Trophoblast cell (in vitro differentiated cells and primary cell): ENCODE data around the gene PHF21B.

Experiments
- DNase-seq, 2 donors: peaks; one replicate each; pipeline ENCODE4 v3.0.0-alpha.2; 2016
- H2AFZ ChIP-seq: 2 replicates; pipeline ENCODE4 v1.6.1; 2013; ENCODE audit warnings: low read length, moderate library complexity, mild to moderate bottlenecking; ENCODE audit not compliant: insufficient read depth, poor library complexity
- H2AK5ac ChIP-seq: 2 replicates; pipeline ENCODE4 v1.6.1; 2013; ENCODE audit warnings: mild to moderate bottlenecking, low read length
- H2BK120ac ChIP-seq: 2 replicates; pipeline ENCODE4 v1.6.1; 2013; ENCODE audit warnings: low read length, mild to moderate bottlenecking, moderate library complexity; ENCODE audit not compliant: insufficient read depth, poor library complexity
- H2BK12ac ChIP-seq: 2 replicates; pipeline ENCODE4 v1.6.1; 2013; ENCODE audit warnings: mild to moderate bottlenecking, low read length, moderate library complexity
- H2BK5ac ChIP-seq: 2 replicates; pipeline ENCODE4 v1.6.1; 2013; ENCODE audit warnings: low read length, low read depth, moderate library complexity, mild to moderate bottlenecking; ENCODE audit not compliant: poor library complexity
- H3K14ac ChIP-seq: 2 replicates; pipeline ENCODE4 v1.6.1; 2013; ENCODE audit warnings: mild to moderate bottlenecking, low read length
- H3K18ac ChIP-seq: 2 replicates; pipeline ENCODE4 v1.6.1; 2013; ENCODE audit warnings: mild to moderate bottlenecking, low read length
- H3K23ac ChIP-seq: 2 replicates; pipeline ENCODE4 v1.6.1; 2013; ENCODE audit warnings: low read length
- H3K27ac ChIP-seq: 2 replicates; pipeline ENCODE4 v1.5.1; 2013; ENCODE audit warnings: low read depth, mild to moderate bottlenecking, inconsistent platforms, low read length, moderate library complexity
- H3K27me3 ChIP-seq: 2 replicates; pipeline ENCODE4 v1.6.1; 2013; ENCODE audit warnings: inconsistent platforms, mild to moderate bottlenecking, low read length, moderate library complexity; ENCODE audit not compliant: insufficient read depth
- H3K36me3 ChIP-seq, 2 experiments: 1 replicate in 1 of 2; 2 replicates in 1 of 2; pipeline ENCODE4 v1.6.1; 2013; ENCODE audit warnings: low read length in 2 of 2, mild to moderate bottlenecking in 2 of 2, moderate library complexity in 1 of 2; ENCODE audit not compliant: insufficient read depth in 2 of 2, control insufficient read depth in 1 of 2
- H3K4ac ChIP-seq: 2 replicates; pipeline ENCODE4 v1.6.1; 2013; ENCODE audit warnings: low read depth, mild to moderate bottlenecking, low read length, moderate library complexity
- H3K4me1 ChIP-seq, 2 experiments: 1 replicate in 1 of 2; 2 replicates in 1 of 2; pipeline ENCODE4 v1.6.1; 2013; ENCODE audit warnings: low read length in 2 of 2, mild to moderate bottlenecking in 2 of 2, moderate library complexity in 1 of 2; ENCODE audit not compliant: insufficient read depth in 2 of 2, control insufficient read depth in 1 of 2
- H3K4me2 ChIP-seq: 2 replicates; pipeline ENCODE4 v1.6.1; 2013; ENCODE audit warnings: inconsistent platforms, mild to moderate bottlenecking, low read length, moderate library complexity
- H3K4me3 ChIP-seq: 2 replicates; pipeline ENCODE4 v1.5.1; 2013; ENCODE audit warnings: mild to moderate bottlenecking, low read depth, low read length, inconsistent platforms
- H3K79me1 ChIP-seq: one replicate; pipeline ENCODE4 v1.6.1; 2013; ENCODE audit warnings: low read length
- H3K79me2 ChIP-seq: 2 replicates; pipeline ENCODE4 v1.6.1; 2013; ENCODE audit warnings: low read length, mild to moderate bottlenecking; ENCODE audit not compliant: control insufficient read depth, insufficient read depth, poor library complexity
- H3K9ac ChIP-seq: 2 replicates; pipeline ENCODE4 v1.6.1; 2013; ENCODE audit warnings: mild to moderate bottlenecking, low read length
- H3K9me3 ChIP-seq: 2 replicates; pipeline ENCODE4 v1.6.1; 2013; ENCODE audit warnings: low read depth, mild to moderate bottlenecking, control low read depth, inconsistent platforms, low read length; ENCODE audit not compliant: insufficient read depth
- H4K12ac ChIP-seq: 2 replicates; pipeline ENCODE4 v1.6.1; 2013; ENCODE audit warnings: low read depth, mild to moderate bottlenecking, low read length, moderate library complexity
- H4K8ac ChIP-seq: 2 replicates; pipeline ENCODE4 v1.6.1; 2013; ENCODE audit warnings: low read depth, mild to moderate bottlenecking, low read length, moderate library complexity
- H4K91ac ChIP-seq: one replicate; pipeline ENCODE4 v1.6.1; 2013; ENCODE audit warnings: low read depth, mild to moderate bottlenecking, low read length, moderate library complexity
- WGBS: extraction: QIAGEN DNeasy Blood & Tissue Kit; methylation state at CpG from one replicate; pipeline ENCODE4 v1.1.7; 2013; ENCODE audit warnings: missing lambda C conversion rate; ENCODE audit not compliant: insufficient read length, insufficient coverage; ENCODE audit errors: extremely low coverage; 5-methylcytosine and 5-hydroxymethylcytosine counted together

Gene PHF21B

DNA sequence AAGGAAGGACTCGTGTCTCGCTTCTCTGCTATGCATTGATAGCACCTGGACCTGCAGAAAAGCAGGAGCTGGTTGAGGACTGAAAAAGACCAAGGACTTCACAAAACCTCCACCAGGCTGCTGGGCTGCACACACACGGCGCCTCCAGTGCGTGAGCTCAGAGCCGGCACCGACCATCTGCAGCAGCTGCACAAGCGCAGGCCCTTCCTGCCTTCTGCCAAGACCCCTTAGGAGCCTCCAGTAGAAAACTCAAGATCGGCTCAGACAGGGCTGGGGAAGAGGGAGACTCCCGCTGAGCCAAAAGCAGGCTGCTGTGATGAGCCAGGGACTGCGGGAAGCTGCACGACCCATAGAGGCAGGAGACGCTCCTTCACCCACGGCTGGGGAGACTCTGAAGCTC, 70.9 kb downstream of the PHF21B start:
- no peaks in the 10 kb centered on the region for H3K36me3 ChIP-seq
- H2BK5ac ChIP-seq = no peak overlapping the region
- H2AK5ac ChIP-seq = no peak overlapping the region
- no peak overlapping the region for H4K91ac ChIP-seq
- H2AFZ ChIP-seq = no peak overlapping the region
- no peaks in the 10 kb centered on the region for H3K79me2 ChIP-seq
- no peak overlapping the region for H3K18ac ChIP-seq
- no peak overlapping the region for H4K8ac ChIP-seq
- no peaks in the 10 kb centered on the region for H3K9me3 ChIP-seq
- no peak overlapping the region for H2BK120ac ChIP-seq
- H3K27me3 ChIP-seq = no peaks in the 10 kb centered on the region
- no peak for DNase-seq
- H3K4me3 ChIP-seq = no peak overlapping the region
- H3K4me1 ChIP-seq = peaks cover 0 to 6% of the 10 kb centered on the region in 2 experiments
- H3K4ac ChIP-seq = no peak overlapping the region
- H3K9ac ChIP-seq = no peak overlapping the region
- no peaks in the 10 kb centered on the region for H3K79me1 ChIP-seq
- H4K12ac ChIP-seq = no peak overlapping the region
- no peak overlapping the region for H3K14ac ChIP-seq
- WGBS = no CpG with 5 or more reads among the region's 14 CpGs
- no peak overlapping the region for H3K27ac ChIP-seq
- no peak overlapping the region for H2BK12ac ChIP-seq
- H3K23ac ChIP-seq = no peak overlapping the region
- no peak overlapping the region for H3K4me2 ChIP-seq

DNA sequence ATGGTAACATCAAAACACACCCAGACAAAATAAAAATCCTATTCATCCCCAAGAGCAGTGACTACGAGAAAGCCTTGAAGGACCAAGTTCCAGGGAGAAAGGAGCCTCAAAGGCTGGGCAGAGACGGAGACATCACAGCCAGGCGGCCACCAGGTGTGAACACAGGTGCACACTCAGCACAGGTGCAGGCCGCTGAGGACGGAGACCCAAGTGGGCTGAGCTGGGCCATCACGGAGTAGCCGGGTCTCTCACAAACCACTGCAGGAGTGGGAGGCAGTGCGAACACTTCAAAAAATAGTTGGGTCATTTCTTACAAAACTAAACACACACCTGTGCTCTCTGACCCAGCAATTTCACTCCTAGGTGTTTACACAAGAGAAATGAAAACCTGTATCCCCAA, 72.6 kb downstream of the PHF21B start:
- Histone ChIP-seq H2BK5ac (no peak overlapping the region), H4K91ac (no peak overlapping the region), H3K18ac (no peak overlapping the region), H3K79me1 (no peaks in the 10 kb centered on the region), H3K4ac (no peak overlapping the region), H2BK120ac (no peak overlapping the region), H2AK5ac (no peak overlapping the region), H3K27ac (no peak overlapping the region), H3K27me3 (no peaks in the 10 kb centered on the region), H3K79me2 (no peaks in the 10 kb centered on the region), H3K4me2 (no peak overlapping the region), H2AFZ (no peak overlapping the region), H2BK12ac (no peak overlapping the region), H3K4me1 (peaks cover 0 to 6% of the 10 kb centered on the region in 2 experiments), H4K8ac (no peak overlapping the region), H3K36me3 (no peaks in the 10 kb centered on the region), H3K14ac (no peak overlapping the region), H3K23ac (no peak overlapping the region), H3K4me3 (no peak overlapping the region), H4K12ac (no peak overlapping the region), H3K9me3 (no peaks in the 10 kb centered on the region), H3K9ac (no peak overlapping the region)
- no CpG with 5 or more reads among the region's 8 CpGs for WGBS
- no peak for DNase-seq

DNA sequence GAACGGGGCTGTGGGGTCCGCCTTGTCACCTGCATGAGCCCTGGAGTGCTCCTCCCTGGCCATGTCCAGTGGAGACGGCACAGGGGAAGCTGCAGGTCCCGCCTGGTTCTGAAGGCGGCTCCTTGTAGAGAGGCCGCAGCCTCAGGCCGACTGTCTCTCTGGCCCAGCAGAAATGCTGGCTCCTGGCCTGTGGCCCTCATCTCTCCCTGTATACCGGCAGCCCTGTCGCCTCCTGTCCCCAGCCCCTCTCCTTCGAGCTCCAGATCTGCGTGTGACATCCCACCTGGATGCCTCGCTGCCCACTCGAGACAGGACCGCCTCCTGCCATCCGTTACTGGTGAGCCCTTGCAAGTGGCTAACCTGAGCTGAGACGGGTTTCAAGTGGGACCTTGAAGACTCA, 73.6 kb downstream of the PHF21B start:
- Histone ChIP-seq H2BK12ac (no peak overlapping the region), H3K4me2 (no peak overlapping the region), H2BK120ac (no peak overlapping the region), H3K4me1 (no peaks in the 10 kb centered on the region), H3K79me2 (no peaks in the 10 kb centered on the region), H3K36me3 (no peaks in the 10 kb centered on the region), H4K8ac (no peak overlapping the region), H4K12ac (no peak overlapping the region), H3K9me3 (no peaks in the 10 kb centered on the region), H2AK5ac (no peak overlapping the region), H2AFZ (no peak overlapping the region), H2BK5ac (no peak overlapping the region), H3K27me3 (no peaks in the 10 kb centered on the region), H4K91ac (no peak overlapping the region), H3K4ac (no peak overlapping the region), H3K9ac (no peak overlapping the region), H3K79me1 (no peaks in the 10 kb centered on the region), H3K18ac (no peak overlapping the region), H3K27ac (no peak overlapping the region), H3K14ac (no peak overlapping the region), H3K23ac (no peak overlapping the region), H3K4me3 (no peak overlapping the region)
- WGBS = no CpG with 5 or more reads among the region's 16 CpGs
- no peak for DNase-seq

DNA sequence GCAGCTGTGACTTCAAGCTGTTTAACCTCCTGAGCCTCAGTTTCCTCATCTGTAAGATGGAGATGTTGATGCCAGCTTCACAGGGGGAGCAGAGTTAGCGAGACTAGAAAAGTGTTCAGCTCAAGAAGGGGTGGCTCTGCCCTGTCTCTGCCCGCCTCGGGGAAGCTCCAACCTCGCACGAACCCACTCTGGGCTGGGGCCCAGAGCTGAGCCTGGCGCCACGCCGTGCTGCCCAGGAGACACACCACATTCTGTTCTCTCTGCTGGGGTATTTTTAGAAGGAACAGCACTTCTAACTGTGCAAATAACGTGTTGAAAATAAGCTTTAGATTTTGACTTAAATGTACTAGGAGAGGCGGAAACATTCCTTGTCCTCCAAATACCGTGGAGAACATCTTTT, 74.1 kb downstream of the PHF21B start:
- no peaks in the 10 kb centered on the region for H3K79me1 ChIP-seq
- no peaks in the 10 kb centered on the region for H3K9me3 ChIP-seq
- no peak overlapping the region for H3K14ac ChIP-seq
- no peak for DNase-seq
- H2BK12ac ChIP-seq = no peak overlapping the region
- no peak overlapping the region for H4K91ac ChIP-seq
- H3K79me2 ChIP-seq = no peaks in the 10 kb centered on the region
- H4K8ac ChIP-seq = no peak overlapping the region
- H3K23ac ChIP-seq = no peak overlapping the region
- no peak overlapping the region for H3K4me2 ChIP-seq
- H4K12ac ChIP-seq = no peak overlapping the region
- H3K27ac ChIP-seq = no peak overlapping the region
- no peaks in the 10 kb centered on the region for H3K27me3 ChIP-seq
- no peak overlapping the region for H3K4ac ChIP-seq
- no peak overlapping the region for H2AK5ac ChIP-seq
- no peaks in the 10 kb centered on the region for H3K36me3 ChIP-seq
- no peak overlapping the region for H3K4me3 ChIP-seq
- no peaks in the 10 kb centered on the region for H3K4me1 ChIP-seq
- no peak overlapping the region for H2BK120ac ChIP-seq
- H2AFZ ChIP-seq = no peak overlapping the region
- no peak overlapping the region for H3K18ac ChIP-seq
- H2BK5ac ChIP-seq = no peak overlapping the region
- no peak overlapping the region for H3K9ac ChIP-seq
- no CpG with 5 or more reads among the region's 11 CpGs for WGBS

DNA sequence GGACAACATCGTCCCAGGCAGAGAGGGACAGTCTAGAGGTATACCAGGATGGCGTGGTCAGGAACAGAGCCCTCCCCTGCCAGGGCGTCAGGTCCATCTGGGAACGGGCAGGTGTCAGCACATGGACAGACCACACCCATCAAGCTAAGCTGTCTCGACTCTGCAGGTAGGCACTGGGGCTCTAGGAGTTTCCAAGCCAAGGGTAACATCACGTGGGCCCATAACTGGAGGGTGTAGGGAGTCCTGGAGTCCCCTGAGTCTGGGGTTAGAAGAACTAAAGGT, 75.4 kb downstream of the PHF21B start:
- Histone ChIP-seq H3K4me3 (no peak overlapping the region), H4K12ac (no peak overlapping the region), H2BK120ac (no peak overlapping the region), H3K23ac (no peak overlapping the region), H3K14ac (no peak overlapping the region), H3K4me1 (no peaks in the 10 kb centered on the region), H3K36me3 (no peaks in the 10 kb centered on the region), H2BK12ac (no peak overlapping the region), H3K27ac (no peak overlapping the region), H3K27me3 (no peaks in the 10 kb centered on the region), H3K9ac (no peak overlapping the region), H3K79me2 (no peaks in the 10 kb centered on the region), H2AFZ (no peak overlapping the region), H3K4ac (no peak overlapping the region), H3K18ac (no peak overlapping the region), H4K91ac (no peak overlapping the region), H3K79me1 (no peaks in the 10 kb centered on the region), H4K8ac (no peak overlapping the region), H2AK5ac (no peak overlapping the region), H3K9me3 (no peaks in the 10 kb centered on the region), H2BK5ac (no peak overlapping the region), H3K4me2 (no peak overlapping the region)
- no peak for DNase-seq
- no CpG with 5 or more reads among the region's 6 CpGs for WGBS
